SU-DHL-6 (cell line): ENCODE measurements around the gene CAPN5.

Source experiments
- EZH2phosphoT487 ChIP-seq: fragments of 200-600 bp; sonication (generic), shearing (Covaris generic); conservative IDR thresholded peaks from 2 replicates; pipeline ENCODE4 v1.6.1; 2018; ENCODE audit warnings: mild to moderate bottlenecking, antibody characterized with exemption, low read length, moderate library complexity, mixed read lengths
- TF ChIP-seq, protein P1 (sequence below): fragments of 200-600 bp; sonication (generic); IDR thresholded peaks from one replicate; pipeline ENCODE4 v1.5.1; 2017; ENCODE audit warnings: antibody characterized with exemption, mild to moderate bottlenecking, low read length, moderate library complexity; ENCODE audit not compliant: insufficient read depth, poor library complexity, severe bottlenecking

DNA sequence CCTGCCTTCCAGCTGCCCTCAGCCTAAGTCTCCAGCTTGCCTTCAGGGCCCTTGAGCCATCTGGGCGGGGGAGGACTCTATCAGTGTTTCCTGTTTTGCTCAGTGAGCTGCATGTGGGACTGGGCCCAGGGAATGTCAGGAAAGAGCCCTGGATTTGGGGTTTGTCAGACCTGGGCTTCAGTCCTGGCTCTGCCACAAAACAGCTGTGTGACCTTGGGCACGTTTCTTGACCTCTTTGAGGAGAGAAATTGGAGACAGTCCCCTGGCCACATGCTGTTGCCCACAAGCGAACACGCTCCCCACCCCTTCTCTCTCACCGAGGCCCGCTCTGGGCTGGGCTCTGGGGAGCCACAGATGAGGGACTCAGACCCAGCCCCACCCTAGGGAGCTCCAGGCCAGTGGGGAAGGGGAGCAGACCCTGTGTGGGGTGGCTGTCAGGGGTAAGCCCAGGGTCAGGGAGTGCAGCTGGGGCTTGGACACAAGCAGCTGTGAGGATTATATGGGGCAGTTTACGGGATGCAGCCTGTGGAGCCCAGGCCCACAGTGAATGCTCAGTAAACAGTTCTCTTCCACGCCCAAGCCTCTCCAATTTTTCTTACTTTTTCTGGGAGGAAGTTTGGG, 73.6 kb downstream of the CAPN5 start:
- TF ChIP-seq, protein P1, sequence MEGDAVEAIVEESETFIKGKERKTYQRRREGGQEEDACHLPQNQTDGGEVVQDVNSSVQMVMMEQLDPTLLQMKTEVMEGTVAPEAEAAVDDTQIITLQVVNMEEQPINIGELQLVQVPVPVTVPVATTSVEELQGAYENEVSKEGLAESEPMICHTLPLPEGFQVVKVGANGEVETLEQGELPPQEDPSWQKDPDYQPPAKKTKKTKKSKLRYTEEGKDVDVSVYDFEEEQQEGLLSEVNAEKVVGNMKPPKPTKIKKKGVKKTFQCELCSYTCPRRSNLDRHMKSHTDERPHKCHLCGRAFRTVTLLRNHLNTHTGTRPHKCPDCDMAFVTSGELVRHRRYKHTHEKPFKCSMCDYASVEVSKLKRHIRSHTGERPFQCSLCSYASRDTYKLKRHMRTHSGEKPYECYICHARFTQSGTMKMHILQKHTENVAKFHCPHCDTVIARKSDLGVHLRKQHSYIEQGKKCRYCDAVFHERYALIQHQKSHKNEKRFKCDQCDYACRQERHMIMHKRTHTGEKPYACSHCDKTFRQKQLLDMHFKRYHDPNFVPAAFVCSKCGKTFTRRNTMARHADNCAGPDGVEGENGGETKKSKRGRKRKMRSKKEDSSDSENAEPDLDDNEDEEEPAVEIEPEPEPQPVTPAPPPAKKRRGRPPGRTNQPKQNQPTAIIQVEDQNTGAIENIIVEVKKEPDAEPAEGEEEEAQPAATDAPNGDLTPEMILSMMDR = no peak
- TF ChIP-seq EZH2phosphoT487 = no peak
